HG02610 (cell line): Measurements from ENCODE around the gene PLXNC1.

Experiments used
- ATAC-seq: cut with Tn5 transposase; IDR thresholded peaks from one replicate; pipeline ENCODE4 v1.9.1; 2021; ENCODE audit warnings: mild to moderate bottlenecking, moderate library complexity; ENCODE audit not compliant: unreplicated experiment

PLXNC1 gene

DNA sequence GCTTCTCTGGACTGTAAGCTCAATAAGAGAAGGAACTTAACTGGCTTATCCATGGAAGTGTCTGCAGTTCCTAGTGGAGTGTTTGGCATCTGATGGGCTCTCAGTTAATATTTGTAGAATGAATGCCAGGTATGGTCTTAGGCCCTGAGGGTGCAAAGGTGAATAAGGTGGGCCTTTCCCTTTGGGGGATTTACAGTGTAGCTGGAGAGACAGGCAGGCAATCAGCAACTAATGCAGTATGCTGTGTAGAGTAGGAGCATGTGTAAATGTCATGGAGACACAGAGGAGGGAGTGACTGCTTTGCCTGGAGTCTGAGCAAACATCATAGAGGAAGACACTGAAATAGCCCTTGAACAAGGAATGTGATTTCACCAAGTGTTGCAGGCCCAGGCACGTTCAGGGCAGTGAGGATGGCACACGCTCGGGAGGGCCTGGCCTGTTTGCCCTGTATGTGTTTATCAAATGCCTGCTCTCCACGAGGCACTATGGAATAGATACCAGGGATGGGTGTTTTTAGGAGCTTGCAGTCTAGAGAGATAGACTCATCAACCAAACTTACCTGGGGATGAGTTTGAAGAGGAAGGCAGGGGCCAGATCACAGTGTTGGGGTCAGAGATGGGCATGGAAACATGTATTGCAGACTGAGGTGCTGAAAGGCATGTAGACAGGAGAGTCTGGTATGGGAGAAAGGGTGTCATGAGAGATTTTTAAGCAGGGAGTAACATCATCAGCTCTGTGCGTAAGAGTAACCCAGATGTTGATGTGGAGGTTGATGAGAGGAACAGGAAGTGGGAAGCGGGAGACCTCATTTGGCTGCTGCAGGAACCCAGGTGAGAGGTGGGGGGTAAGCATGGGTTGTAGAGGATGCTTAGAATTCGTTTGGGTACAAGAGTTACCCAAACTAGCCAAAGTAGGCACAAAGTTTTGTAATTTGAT lies 54.1 kb downstream of the PLXNC1 start:
- ATAC-seq: no peak

DNA sequence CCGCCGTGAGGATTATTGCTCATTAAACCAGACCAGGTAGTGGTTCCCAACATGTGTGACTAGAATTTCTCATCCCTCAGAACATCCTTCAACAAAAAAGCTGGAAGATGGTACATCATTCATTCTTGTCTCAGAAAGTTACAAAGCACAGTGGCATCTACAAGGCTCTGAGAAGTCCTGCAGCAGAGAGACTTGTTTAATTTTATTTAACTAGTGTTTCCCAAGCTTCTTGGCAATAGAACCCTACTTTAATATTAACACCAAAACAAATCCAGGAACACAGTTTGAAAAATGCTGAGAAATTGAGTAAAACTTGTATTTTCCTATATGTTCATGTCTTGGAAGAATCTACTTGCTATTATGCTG lies 54.8 kb downstream of the PLXNC1 start:
- ATAC-seq: no peak

DNA sequence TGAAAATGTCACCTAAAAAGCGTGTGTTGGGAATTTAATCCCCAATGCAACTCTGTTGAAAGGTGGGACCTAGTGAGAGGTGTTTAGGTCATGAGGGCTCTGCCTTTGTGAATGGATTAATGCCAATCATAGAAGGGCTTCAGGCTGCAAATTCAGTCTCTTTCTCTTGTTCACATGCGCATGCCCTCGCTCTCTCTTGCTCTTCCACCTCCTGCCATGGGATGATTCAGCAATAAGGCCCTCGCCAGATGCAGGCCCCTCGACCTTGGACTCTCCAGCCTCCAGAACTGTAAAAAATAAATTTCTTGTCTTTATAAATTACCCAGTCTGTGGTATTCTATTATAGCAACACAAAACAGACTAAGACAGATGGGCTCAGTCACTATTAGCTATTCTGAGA lies 55.4 kb downstream of the PLXNC1 start:
- ATAC-seq: no peak

DNA sequence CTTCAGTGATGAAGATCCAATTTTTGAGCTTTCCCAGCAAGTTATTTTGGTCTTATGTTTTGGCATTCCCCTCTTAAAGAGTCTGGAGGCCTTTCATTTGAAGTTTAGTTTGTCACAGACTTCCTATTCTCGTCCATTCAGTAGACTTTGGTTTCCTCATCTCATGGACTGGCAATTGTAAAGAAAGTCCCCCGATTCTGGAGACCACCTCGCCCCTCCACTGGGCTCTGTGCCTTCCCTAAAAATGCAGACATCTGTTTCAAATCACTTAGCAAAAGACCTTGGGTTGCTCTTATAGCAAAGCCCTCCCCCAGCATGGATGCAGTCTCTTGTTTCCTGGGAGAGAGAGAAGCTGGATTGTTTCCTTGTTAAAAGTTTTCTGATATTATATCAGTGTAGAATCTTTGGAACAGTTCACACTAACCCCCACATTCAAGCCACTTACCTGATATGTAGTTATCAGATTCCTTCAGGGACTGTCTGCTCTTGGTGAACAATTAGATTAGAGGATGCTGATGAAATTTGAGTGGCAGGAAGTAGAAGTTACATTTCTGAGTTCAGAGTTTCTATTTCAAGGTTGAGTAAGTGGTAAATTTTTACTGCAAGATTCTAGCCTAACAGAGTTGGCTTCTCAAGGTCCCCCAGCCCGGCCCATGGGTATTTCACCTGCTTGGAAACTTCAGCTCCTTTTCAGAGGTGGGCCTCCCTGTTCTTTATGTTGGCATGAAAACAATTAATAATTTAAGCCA lies 56.3 kb downstream of the PLXNC1 start:
- ATAC-seq: no peak

DNA sequence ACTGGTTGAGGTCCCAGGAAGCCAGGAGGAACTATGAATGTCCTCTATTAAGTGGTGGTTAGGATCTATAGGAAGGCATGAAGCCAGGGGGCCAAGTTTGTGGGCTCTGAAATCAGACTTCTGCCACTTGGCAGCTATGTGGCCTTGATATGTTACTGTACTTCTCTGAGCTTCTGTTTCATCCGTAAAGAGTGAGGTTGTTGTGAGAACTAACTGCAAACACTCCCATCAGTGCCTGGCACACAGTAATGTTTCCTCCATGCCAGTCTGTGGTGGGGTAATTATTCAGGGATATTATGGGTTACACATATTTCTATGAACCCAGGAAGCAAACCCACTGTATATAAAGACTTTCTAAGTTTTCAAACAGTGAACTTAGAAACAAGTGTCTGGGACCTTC lies 57.4 kb downstream of the PLXNC1 start:
- ATAC-seq: no peak

DNA sequence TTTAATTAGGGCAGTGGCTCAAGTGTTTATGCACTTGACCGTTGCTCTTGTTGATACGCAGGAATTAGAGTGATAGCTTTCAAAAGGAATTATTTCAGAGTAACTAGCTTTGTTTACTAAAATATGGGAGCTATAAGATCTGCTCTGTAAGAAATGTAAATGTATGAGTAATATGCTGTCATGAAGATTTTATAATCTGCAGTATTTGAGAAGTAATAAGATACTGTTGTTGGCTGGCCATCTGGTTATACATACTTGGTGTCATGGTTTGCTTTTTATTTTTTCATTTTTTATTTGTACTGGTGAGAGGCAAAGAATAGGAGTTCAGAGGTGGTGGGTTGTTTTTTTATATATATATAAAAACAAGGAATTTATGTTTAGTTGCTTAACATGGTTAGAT lies 58.5 kb downstream of the PLXNC1 start:
- ATAC-seq: no peak

DNA sequence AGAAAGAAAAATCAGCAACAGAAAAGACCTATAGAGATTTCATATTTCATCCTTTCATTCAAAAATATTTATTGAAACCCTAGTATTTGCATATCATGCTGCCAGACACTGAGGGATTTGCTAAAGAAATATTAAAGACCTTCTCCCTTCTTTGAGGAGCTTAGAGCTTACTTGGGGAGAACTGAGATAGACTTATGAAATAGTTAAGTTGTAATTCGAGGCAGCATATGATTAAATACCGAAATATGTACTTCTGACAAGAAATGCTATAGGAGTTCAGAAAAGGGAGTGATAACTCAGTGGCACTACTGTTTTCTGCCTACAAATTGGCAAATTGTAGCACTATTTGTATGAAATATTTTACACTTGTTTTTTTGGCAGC lies 59.1 kb downstream of the PLXNC1 start:
- ATAC-seq: no peak

DNA sequence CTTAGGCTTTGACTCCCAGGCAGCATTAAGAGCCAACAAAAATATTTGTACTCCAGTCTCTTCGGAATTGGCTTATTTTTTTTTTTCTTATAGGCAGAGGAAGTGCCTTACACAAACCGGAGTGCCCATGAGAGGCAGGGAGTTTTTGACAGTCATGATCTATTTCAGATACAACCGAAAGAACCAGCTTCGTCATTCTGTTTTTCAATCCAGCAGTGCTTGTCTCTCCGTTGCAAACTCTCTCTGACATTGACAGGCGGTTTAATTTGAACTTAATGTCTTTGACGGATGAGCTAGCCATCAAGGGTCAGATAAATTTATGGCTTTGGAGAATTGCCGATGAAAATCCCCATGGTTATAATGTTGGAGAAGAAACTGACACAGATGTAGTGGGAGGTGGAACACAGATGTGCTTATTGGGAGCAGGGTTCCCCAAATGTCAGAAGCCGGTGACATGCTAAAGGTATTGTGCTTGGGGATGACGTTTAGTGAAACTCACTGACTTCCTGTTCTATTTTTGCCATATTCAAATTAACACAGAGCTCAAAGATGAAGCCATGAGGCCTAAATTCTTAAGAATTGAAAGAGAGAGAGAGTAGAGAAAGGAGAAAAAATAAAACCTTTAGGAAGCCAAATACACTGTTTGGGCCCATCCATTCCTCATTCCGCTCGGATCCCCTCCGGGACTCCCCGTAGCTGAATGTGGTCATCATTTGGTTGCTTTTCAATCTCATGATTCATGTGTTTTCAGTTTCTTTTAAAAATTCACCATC lies 59.7 kb downstream of the PLXNC1 start:
- peak; percentile 75 for ATAC-seq

DNA sequence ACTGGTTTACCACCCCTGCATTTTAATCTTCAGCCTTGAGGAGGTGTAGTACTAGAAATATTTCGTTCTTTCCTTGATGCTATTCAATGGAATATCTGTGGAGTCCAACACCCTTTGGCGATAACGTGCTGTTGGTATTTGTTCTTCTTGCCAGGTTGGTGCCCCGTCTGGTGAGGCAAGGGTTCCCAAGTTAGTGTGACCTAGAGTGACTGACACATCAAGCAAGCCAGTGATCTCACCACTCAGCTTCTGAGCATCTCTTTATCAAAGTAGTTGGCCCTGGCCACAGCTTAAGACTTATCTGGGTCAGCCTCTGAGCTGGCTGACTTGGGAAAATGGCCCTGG lies 60.2 kb downstream of the PLXNC1 start:
- peak; percentile 46 for ATAC-seq

DNA sequence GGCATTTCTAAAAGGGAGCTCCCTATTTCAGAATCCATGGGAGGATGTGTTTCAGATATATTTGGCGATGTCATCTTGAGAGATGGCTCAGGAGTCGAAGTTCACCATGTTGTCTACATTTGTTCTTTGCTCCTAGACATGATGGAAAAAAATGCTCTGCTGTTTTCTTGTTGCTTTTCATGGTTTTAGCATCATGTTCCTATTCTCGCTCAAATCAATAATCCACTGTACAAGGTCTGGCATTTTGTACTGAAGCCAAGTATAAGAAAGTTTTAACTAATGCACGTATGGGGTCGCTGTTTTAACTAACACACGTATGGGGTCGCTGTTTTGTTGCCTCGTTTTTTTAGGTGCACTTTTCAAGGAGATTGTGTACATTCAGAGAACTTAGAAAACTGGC lies 60.9 kb downstream of the PLXNC1 start:
- ATAC-seq: no peak

DNA sequence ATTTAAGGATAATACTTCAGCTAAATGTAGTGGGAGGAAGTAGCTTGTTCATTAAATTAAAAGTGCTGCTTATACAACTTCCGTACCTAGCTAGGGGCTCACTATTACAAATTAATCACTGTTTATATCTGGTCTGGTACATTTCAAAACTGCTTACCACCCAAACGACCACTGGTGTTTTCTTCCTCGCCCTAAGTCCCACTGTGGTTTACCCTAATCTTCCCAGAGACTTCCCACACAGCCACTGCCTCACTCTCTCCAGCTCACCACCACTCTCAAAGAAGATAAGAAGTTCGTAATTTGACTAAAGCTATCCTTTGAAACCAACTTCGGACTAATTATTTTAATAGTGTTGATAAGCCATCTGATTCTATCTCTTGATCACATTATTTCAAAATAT lies 62.6 kb downstream of the PLXNC1 start:
- ATAC-seq: no peak

DNA sequence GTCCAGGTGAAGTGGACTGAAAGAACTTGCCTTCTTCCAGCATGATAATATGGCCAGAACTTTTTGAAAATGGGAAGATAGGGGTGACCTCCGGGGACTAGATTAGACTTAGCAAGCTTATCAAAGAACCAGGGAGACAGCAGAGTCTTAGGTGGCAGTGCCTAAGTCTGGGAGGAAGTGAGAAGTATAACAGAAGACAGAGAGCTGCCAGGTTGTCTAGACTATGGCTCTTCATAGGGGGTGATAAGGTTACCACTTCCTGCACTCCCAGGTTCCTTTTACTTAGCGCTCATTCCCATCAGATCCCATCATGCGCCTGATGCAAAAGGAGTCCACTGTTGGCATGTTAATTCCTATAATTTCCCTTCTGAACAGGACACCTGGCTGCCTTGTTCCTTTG lies 69.9 kb downstream of the PLXNC1 start:
- no peak for ATAC-seq

DNA sequence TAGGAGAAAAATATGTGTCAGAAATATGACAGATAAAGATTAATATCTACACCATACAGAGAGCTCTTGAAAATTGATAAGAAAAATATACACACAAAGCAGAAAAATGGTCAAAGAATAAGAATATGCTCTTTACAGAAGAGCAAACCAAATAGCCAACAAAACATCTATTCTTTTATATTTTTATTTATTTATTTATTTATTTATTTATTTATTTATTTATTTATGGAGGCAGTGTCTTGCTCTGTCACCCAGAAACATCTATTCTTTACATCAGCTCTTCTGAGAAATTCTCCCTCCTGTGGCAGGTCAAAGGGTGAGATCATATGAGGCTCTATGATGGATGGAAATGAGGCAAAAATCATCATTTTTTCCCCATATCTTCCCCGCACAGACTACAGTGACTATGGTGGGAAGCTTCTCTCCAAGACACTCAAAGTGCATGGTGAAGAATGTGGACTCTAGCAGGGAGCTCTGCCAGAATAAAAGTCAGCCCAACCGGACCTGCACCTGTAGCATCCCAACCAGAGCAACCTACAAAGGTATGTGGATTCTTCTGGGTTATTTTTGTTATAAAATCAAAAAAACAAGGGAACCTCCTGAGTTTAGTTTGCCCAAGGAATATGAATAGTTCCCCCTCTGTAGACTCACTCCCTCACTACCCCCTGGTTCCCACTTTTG lies 71.4 kb downstream of the PLXNC1 start:
- no peak for ATAC-seq

DNA sequence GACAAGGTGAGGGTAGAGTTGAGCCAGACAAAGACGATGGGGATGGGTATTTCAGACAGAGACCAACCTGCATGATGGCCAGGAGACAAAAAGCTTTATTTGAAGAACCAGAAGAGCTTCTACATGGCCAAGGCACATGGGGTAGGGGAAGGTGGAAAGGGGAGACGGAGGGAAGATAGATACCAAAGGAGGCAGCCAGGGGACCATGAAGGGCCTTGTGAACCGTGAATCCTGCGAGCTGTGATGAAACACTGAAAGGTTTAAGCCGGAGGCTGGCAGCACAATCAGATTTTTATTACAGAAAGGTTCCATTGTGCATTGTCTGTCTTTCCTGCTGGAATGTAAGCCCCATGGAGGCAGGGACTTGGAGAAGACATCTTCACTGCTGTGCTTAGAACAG lies 72.4 kb downstream of the PLXNC1 start:
- ATAC-seq: no peak

DNA sequence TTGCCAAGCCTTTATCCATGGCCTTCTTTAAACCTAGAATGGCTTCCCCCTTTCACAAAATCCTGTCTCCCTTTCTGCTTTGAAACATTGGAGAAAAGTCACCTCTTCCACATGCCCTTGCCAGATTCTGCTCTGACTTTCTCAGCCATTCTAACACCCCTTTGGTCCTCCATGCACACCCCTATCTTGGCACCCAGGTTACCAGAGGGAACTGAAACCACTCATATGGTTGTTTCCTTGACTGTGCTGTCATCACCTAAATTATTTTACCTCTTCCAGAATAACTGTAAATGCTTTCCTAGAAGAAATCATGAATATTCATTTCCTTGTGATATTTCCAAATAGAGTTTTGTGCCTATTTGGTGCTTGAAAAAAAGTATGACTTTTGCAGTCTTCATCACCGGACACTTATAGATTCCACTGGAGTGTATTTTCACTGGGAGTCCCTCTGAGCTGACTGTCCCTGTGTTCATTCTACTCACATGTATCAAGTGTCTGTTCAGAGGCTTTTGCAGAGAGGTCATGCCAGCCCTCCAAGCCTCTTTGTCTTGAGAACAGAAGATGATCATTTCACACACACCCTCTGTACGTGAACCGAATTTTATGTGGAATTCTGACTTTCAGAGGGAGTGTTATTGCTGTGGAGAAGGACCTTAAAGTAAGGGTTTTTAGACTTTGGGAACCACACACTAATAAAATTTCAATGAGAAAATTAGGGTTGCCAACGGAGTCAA lies 74.1 kb downstream of the PLXNC1 start:
- ATAC-seq: peak; percentile 39

DNA sequence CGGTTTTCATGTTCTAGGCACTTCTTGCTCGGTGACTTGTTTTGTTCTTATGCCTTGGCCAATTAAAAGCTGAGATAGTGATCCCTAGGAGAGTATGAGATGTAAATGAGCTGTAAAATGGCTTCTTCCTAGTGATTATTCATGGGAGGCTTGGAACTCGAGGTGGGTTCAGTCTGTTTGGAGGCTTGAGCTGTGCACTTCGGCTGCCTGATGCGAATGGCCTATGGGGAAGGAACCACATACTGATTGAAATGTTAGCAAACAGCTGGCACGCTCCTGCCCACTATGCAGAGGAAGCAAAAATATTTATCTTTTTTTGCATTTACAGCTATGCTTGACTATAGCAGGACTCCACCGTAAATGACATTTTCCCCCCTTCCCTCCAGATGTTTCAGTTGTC lies 75.5 kb downstream of the PLXNC1 start:
- no peak for ATAC-seq

DNA sequence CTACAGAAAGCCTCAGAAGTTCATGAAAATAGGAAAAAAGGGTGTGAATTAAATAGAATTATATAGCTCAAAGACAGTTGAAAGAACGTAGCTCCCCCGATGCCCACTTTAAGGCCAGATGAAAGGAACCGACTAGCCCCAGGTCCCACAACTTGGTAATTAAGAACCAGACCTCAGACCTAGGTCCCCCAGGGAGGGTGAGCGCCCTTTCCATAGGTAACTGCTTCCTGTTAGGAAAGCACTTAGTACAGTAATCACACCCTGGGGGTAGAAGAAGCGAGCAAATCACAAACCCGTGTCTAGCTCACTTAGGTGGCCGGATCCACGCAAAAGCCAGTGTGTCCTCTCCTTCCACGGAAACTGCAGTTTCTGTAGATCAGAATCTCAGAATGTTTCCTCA lies 77.1 kb downstream of the PLXNC1 start:
- ATAC-seq: no peak

DNA sequence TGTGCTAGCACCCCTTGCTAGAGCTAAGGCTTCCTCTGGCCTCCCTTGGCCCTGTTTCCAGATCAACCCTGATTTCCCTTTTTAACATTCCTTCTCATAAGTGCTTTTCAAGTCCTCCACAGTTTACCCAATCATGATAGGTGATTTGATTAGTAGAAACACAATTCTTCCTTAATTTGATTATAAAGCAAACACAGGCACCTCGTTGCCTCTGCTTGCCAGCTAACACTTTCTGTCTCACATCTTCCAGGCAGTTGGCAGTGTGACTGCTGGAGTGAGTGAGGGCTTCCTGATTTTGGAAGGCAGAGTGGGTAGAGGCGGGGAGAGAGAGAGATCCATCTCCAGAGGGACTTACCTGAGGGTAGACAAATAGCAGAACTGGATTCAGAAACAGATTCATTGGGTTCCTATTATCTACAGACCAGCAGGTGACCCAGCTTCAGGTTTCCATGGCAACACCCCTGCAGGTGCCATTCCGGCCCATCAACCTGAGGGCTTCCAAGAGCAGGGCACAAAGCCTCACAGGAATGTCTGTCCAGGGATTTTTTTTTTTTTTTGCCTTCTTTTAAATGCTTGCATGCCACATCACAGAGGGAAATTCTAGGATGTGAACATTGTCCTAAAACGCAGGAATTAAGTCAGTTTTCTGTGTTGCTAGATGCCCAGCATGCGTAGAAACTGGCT lies 77.7 kb downstream of the PLXNC1 start:
- no peak for ATAC-seq

DNA sequence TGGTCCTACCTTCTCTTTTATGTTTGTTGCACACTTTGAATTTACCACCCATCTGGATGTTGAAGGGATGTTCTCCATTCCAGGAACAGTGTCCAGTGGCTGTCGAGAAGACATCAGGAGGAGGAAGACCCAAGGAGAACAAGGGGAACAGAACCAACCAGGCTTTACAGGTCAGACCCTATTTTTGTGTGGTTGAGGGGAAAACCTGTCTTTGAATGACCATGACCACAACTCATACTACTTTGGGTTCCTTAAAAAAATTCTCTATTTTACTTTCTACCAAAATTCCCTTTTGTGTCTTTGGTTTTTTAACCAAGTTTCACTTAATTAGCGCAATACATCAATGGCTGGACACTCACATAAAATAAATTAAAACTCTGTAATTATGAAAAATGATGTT lies 78.7 kb downstream of the PLXNC1 start:
- ATAC-seq: peak; percentile 44

DNA sequence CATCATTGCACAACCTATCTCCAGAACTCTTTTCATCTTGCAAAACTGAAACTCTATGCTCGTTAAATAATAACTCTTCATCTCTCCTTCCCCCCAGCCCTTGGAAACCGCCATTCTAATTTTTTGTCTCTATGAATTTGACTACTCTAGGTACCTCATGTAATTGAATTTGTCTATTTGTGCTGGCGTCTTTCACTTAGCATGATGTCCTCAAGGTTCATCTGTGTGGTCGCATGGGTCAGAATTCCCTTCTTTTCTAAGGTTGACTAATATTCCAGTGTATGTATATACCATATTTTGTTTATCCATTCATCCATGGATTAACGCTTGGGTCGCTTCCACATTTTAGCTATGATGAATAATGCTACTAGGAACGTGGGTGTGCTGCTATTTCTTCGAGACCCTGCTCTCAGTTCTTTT lies 80.1 kb downstream of the PLXNC1 start:
- ATAC-seq: no peak
